GM12873 (cell line): ENCODE results near the gene EXOC8.

Experiments used
- TF ChIP-seq, protein P1 (sequence below): IDR thresholded peaks from 2 replicates; pipeline ENCODE4 v1.5.1; 2012; ENCODE audit warnings: low read depth, mild to moderate bottlenecking, moderate library complexity, low read length, control low read depth; ENCODE audit not compliant: insufficient read depth; ENCODE audit errors: missing control alignments

The EXOC8 gene

DNA sequence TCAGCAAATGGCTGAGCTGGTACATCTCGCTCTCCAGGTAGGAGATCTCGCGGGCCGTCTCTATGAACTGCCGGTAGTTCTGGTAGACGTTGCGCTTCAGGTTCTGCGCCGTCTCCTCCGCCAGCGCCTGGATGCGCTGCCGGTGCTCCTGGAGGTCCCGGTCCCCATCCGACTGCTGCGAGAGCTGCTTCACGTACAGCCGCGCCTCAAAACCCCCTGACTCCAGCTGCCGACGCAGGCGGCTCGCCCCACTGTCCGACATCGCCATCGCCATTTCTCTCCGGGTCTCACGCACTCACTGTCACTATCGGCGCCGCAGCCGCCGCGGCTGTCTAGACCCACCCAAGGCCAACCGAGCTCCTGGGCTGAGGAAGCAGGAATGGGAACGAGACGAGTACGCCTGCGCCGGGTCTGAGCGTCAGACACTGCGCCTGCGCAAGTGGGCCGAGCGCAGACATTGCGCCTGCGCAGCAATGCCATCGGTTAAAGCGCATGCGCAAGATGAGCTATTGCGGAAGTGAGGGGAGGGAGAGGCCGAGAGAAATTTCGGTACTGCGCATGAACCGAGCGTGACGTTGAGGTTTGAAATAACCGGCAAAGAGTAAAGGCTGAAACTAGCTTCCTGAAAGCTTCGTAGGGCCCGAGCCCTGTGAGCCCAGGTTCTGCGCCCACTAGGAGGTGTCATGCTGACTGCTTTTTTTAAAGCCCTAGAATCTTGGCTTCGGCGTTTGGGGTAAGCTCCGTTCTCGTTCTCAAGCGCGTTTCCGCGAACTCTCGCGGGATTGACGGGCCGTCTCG, at the start of gene EXOC8:
Gene EXOC8, minus strand, starts transcription at position 381 of the 798 bp plus-strand sequence. Its CDS starts 107 bp downstream, at position 274.
- TF ChIP-seq, protein P1, sequence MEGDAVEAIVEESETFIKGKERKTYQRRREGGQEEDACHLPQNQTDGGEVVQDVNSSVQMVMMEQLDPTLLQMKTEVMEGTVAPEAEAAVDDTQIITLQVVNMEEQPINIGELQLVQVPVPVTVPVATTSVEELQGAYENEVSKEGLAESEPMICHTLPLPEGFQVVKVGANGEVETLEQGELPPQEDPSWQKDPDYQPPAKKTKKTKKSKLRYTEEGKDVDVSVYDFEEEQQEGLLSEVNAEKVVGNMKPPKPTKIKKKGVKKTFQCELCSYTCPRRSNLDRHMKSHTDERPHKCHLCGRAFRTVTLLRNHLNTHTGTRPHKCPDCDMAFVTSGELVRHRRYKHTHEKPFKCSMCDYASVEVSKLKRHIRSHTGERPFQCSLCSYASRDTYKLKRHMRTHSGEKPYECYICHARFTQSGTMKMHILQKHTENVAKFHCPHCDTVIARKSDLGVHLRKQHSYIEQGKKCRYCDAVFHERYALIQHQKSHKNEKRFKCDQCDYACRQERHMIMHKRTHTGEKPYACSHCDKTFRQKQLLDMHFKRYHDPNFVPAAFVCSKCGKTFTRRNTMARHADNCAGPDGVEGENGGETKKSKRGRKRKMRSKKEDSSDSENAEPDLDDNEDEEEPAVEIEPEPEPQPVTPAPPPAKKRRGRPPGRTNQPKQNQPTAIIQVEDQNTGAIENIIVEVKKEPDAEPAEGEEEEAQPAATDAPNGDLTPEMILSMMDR: peak; percentile 29

DNA sequence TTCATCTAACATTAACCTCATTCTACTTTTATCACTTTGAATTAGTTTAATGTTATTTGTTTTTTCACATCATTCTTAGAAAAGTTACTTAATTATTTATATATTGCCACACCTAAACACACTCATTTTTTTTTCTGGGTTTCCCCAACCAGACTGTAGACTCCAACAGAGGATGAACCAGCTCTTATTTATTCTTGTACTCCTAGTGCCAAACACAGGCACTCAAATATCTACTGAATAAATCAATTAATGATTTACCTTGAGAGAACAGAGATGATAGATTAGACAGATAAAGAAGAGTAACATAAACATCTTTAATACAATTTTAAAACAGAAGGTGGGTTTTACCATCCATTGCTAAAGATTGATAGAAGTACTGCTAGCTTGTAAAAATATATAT, 48.8 kb upstream of the EXOC8 start:
- TF ChIP-seq, protein P1: no peak

- TF ChIP-seq, protein P1: no peak
These were observed 47.7 kb upstream of the EXOC8 start for GRCh38 chr1:231385416-231385748.

- TF ChIP-seq, protein P1: no peak
These were observed 47.2 kb upstream of the EXOC8 start for GRCh38 chr1:231384696-231385415.

DNA sequence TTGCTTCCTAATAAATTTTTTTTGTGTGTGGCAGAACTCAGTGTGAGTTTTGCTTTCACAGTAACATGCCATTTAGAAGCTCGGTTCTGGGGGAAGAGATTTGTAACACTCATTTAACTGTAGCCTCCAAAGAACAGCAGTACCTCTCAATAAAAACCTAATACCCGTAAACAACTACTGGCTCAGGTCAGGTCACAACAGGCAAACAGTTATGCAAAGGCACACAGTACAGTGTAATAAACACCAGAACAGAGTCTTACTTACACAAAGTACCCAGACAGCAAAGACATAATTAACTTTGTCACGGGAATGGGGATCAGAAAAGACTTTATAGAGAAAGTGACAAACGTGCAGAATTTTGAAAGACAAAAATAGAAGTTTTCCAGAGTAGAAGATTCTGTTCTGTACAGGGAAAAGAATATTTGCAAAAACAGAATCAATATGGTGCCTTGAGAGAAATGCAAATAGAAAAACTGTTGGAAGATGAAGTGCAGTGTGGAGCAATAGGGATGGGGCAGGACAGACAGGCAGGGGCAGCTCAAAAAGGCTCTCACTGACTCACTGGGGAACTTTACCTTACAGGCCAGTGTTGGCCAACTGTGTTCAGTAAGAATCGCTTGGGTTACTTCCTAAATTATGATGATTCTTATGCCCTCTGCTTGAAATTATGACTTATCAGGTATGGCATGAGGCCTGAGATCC, 45.7 kb upstream of the EXOC8 start:
- TF ChIP-seq, protein P1: no peak

- TF ChIP-seq, protein P1: no peak
These were observed 44.8 kb upstream of the EXOC8 start for GRCh38 chr1:231382426-231382825.

GRCh38 chr1:231381729-231382128, 44.1 kb upstream of the EXOC8 start:
- TF ChIP-seq, protein P1: no peak
